K562 (cell line): ENCODE data around the gene SMU1. TPM values are rescaled to one million over a fixed set of nuclear protein-coding genes. Genes with fewer than 3 reads are reported as not detected.

Source experiments
- CEBPZ ChIP-seq: fragments of 150-350 bp; IDR thresholded peaks from 2 replicates; pipeline ENCODE4 v1.6.1; 2014; ENCODE audit warnings: low read depth, mild to moderate bottlenecking, low read length, borderline replicate concordance
- CHCHD3 ChIP-seq: fragments of 250-450 bp; sonication (Bioruptor Pico); IDR thresholded peaks from 2 replicates; pipeline ENCODE4 v2.1.2; 2022; ENCODE audit warnings: mild to moderate bottlenecking
- CREM ChIP-seq: IDR thresholded peaks from 2 replicates; pipeline ENCODE4 v1.6.1; 2014; ENCODE audit warnings: antibody characterized with exemption, low read depth
- DPF2 ChIP-seq: fragments of 450-650 bp; IDR thresholded peaks from 2 replicates; pipeline ENCODE4 v1.6.1; 2016
- EP400 ChIP-seq: fragments of 450-650 bp; IDR thresholded peaks from 2 replicates; pipeline ENCODE4 v1.6.1; 2017; ENCODE audit warnings: antibody characterized with exemption, mild to moderate bottlenecking, moderate library complexity
- KLF13 ChIP-seq: fragments of 450-650 bp; IDR thresholded peaks from 2 replicates; pipeline ENCODE4 v1.6.1; 2016; ENCODE audit warnings: missing genetic modification characterization, low read depth, mild to moderate bottlenecking, missing compliant biosample characterization, moderate library complexity, borderline replicate concordance
- MBD2 ChIP-seq: sonication (generic); IDR thresholded peaks from 2 replicates; pipeline ENCODE4 v1.6.1; 2016; ENCODE audit warnings: low read depth, borderline replicate concordance
- PCBP1 ChIP-seq: fragments of 200-400 bp; formaldehyde crosslinking; IDR thresholded peaks from 2 replicates; pipeline ENCODE4 v1.6.1; 2018; ENCODE audit warnings: mild to moderate bottlenecking, low read depth, low read length; ENCODE audit not compliant: poor library complexity, severe bottlenecking
- PCBP2 ChIP-seq: fragments of 200-400 bp; formaldehyde crosslinking; IDR thresholded peaks from 2 replicates; pipeline ENCODE4 v1.6.1; 2018; ENCODE audit warnings: low read length, low read depth, mild to moderate bottlenecking, moderate library complexity; ENCODE audit not compliant: poor library complexity, severe bottlenecking
- ZBTB11 ChIP-seq, 3 experiments: fragments of 200-800 bp in 1 of 3; fragments of 250-450 bp in 1 of 3; fragments of 450-650 bp in 1 of 3; sonication (Bioruptor Pico) in 1 of 3; sonication (Bioruptor generic) in 1 of 3; formaldehyde crosslinking in 1 of 3; IDR thresholded peaks; 2 replicates each; pipeline versions ENCODE4 v1.6.1 to v1.8.0; 2016 to 2022; ENCODE audit warnings: mild to moderate bottlenecking in 2 of 3, missing genetic modification characterization in 2 of 3, missing compliant biosample characterization in 1 of 3, moderate library complexity in 1 of 3
- ZNF134 ChIP-seq: fragments of 250-450 bp; sonication (Bioruptor Pico); conservative IDR thresholded peaks from 2 replicates; pipeline ENCODE4 v1.4.0; 2020
- polyA plus RNA-seq, 8 experiments: library from polyadenylated mRNA; depleted of rRNA in 4 of 8; stranded (reverse) in 5 of 8; unstranded in 3 of 8; fragments of >200 nt; fragmentation: Nextera tagmentation in 2 of 8; fragmentation: Illumina TruSeq in 1 of 8; extraction: Ambion mirVana in 2 of 8; extraction: Trizol in 1 of 8; gene quantifications; 2 replicates each; pipeline versions ENCODE4 v1.2.1 to v1.2.3, GENCODE V29; 2011 to 2014; ENCODE audit warnings: inconsistent platforms in 1 of 8, missing spikeins in 1 of 8
- total RNA-seq, 7 experiments: library from RNA; depleted of rRNA in 6 of 7; stranded (reverse); fragments of >200 nt in 6 of 7; fragmentation: Illumina TruSeq in 2 of 7; extraction: Trizol in 2 of 7; gene quantifications; 2 replicates each; pipeline versions ENCODE4 v1.2.1 to v1.2.3, GENCODE V29; 2011 to 2021; ENCODE audit warnings: low replicate concordance in 1 of 7
- TF ChIP-seq, protein P1 (sequence below): fragments of 250-450 bp; sonication (Bioruptor Pico); IDR thresholded peaks from 2 replicates; pipeline ENCODE4 v1.4.0; 2020; ENCODE audit warnings: mild to moderate bottlenecking, moderate library complexity
- TF ChIP-seq, protein P2 (sequence below): fragments of 250-450 bp; sonication (Bioruptor Pico); IDR thresholded peaks from 2 replicates; pipeline ENCODE4 v1.9.0; 2021; ENCODE audit warnings: mild to moderate bottlenecking, inconsistent platforms

SMU1 gene
- total and polyA plus RNA-seq, 9 of the 15 experiments (the other 6 are each of a cell fraction or from before 2014, with no cell fraction given) = 13.2 to 33.4 (median 20.7) TPM

- TF ChIP-seq, protein P1, sequence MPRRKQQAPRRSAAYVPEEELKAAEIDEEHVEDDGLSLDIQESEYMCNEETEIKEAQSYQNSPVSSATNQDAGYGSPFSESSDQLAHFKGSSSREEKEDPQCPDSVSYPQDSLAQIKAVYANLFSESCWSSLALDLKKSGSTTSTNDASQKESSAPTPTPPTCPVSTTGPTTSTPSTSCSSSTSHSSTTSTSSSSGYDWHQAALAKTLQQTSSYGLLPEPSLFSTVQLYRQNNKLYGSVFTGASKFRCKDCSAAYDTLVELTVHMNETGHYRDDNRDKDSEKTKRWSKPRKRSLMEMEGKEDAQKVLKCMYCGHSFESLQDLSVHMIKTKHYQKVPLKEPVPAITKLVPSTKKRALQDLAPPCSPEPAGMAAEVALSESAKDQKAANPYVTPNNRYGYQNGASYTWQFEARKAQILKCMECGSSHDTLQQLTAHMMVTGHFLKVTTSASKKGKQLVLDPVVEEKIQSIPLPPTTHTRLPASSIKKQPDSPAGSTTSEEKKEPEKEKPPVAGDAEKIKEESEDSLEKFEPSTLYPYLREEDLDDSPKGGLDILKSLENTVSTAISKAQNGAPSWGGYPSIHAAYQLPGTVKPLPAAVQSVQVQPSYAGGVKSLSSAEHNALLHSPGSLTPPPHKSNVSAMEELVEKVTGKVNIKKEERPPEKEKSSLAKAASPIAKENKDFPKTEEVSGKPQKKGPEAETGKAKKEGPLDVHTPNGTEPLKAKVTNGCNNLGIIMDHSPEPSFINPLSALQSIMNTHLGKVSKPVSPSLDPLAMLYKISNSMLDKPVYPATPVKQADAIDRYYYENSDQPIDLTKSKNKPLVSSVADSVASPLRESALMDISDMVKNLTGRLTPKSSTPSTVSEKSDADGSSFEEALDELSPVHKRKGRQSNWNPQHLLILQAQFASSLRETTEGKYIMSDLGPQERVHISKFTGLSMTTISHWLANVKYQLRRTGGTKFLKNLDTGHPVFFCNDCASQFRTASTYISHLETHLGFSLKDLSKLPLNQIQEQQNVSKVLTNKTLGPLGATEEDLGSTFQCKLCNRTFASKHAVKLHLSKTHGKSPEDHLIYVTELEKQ (CRISPR knock-in tag) = no peak
- TF ChIP-seq CHCHD3 (CRISPR knock-in tag) = 0 out of 2 replicates have a peak, but pooled peaks have one; percentile 21
- peak; percentile 67; the same call in 1 of the 2 replicates for TF ChIP-seq MBD2
- TF ChIP-seq PCBP1 = peak; percentile 87
- peak; percentile 75 for TF ChIP-seq EP400
- peak; percentile 38 for TF ChIP-seq PCBP2
- TF ChIP-seq ZNF134 (CRISPR knock-in tag) = no peak
- no peak for TF ChIP-seq KLF13 (tag)
- no peak for TF ChIP-seq DPF2
- TF ChIP-seq ZBTB11 (CRISPR knock-in tag; IDR thresholded peaks at IDR 0.05) = peak in 1 of 3 experiments; percentile 85; a peak in 1 of 6 replicates
- TF ChIP-seq CEBPZ = no peak
- peak; percentile 85 for TF ChIP-seq CREM
- TF ChIP-seq, protein P2, sequence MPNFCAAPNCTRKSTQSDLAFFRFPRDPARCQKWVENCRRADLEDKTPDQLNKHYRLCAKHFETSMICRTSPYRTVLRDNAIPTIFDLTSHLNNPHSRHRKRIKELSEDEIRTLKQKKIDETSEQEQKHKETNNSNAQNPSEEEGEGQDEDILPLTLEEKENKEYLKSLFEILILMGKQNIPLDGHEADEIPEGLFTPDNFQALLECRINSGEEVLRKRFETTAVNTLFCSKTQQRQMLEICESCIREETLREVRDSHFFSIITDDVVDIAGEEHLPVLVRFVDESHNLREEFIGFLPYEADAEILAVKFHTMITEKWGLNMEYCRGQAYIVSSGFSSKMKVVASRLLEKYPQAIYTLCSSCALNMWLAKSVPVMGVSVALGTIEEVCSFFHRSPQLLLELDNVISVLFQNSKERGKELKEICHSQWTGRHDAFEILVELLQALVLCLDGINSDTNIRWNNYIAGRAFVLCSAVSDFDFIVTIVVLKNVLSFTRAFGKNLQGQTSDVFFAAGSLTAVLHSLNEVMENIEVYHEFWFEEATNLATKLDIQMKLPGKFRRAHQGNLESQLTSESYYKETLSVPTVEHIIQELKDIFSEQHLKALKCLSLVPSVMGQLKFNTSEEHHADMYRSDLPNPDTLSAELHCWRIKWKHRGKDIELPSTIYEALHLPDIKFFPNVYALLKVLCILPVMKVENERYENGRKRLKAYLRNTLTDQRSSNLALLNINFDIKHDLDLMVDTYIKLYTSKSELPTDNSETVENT (CRISPR knock-in tag) = 0 out of 2 replicates have a peak, but pooled peaks have one; percentile 22
Measured at GRCh38 chr9:33024966-33025571, 51.4 kb downstream of the SMU1 start, which contains the start of gene DNAJA1 (continued).
